Measurements from ENCODE around the gene CDR2.

CDR2 gene

GRCh38 chr16:22324787-22325597 is 49.4 kb downstream of the CDR2 start:
- DNase-seq (ENCODE audit: low read depth), result no peak

DNA sequence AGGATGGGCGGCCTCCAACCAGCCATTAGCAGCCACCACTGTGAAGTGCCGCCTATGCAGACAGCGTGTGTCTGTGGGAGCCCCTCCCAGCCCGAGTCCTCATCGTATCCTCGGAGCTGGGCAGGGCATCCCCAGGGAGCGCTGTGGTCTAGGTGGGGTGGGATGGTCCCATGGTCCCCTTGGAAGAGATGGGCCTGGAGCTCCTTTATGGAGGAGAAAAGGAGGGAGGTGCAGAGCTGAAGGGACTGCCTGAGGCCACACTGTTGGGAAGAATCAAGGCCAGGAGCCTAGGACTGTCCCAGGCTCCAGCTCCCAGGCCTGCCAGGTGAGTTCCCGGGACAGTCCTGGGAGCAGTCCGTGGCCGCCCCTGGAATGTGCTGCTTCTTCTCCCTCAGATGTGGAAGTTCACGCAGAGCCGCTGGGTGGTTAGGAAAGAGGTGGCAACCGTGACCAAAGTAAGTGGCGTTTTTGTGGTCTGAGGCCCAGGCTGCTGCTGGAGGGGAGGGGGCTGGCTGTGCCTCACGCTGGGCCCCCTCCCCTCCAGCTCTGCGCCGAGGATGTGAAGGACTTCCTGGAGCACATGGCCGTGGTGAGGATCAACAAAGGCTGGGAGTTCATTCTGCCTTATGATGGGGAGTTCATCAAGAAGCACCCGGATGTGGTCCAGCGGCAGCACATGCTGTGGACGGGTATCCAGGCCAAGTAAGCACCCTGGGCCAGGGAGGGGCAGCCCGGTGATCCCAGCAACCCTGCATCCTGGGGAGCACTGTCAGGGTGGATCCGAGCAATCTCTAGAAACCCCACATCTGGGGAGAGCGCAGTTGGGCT is 50.2 kb downstream of the CDR2 start:
- no peak for DNase-seq (ENCODE audit: low read depth)

DNA sequence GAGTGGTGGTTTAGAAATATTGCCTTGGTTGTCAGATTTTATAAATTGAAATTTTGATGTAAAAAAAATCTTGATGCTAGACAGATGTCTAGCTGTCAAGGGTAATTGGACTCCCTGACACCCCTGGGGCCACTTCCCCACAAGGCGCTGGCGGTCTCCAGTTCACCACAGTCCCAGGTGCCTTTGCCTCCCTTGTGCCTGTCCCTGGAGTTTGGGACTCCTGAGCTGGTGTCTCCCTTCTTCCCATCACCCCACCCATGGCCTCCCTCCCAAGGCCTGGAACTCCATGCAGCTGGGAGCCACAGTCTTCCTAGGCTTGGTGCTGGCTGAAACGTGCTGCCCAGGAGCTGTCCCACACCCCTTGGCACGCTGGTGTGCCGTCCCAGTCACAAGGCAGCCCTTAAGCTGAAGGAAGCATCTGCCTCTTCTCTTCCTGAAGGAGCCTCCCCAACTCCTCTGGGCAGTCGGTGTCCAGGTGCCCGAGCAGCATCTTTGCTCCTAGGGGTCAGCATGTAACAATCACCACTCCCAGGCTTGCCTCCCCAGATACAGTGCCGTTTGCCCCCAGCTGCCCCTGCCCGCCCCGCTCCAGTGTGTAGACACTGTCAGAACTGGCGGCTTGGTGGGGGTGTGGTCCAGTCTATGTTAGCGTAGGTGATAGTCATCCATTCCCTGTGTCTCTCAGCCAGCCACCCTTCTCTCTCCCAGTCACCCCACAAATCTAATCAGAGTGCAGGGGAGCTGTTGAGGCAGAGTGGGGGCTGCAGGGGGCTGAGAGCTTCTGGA is 51.1 kb downstream of the CDR2 start:
- no peak for DNase-seq (ENCODE audit: low read depth)

GRCh38 chr16:22322741-22323140 is 51.7 kb downstream of the CDR2 start:
- no peak for DNase-seq (ENCODE audit: low read depth)

GRCh38 chr16:22322021-22322471 is 52.4 kb downstream of the CDR2 start:
- no peak for DNase-seq (ENCODE audit: low read depth)

DNA sequence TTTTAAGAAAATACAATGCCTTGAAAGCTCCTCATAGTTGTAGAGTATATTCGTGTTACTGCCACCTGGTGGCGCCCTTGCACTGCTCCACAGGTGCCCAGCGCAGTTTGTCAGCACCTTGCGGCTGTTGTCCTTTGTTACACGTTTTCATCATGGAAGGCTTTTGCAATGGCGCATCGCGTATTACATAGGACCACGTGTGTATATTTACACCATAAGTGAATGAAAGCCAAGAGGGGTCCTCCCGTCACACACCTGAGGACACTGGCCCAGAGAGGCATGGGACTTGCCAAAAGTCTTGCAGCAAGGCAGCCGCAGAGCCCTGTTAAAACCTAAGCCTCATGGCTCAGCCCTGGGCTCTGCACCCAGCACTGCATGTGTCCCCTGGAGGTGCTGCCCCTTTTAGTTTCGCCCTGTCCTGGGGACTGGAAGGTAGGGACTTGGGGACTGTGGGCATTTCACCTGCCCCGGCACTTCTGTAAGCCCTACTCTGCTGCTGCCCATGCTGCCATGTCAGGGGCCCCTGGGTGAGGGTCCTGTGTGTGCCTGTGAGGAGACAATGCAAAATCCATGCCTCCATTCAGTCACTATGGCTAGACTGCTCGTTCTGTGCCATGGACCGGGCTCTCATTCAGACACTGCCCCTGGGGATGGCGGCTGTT is 52.9 kb downstream of the CDR2 start:
- peak; percentile 77 for DNase-seq (ENCODE audit: low read depth)

- no peak for DNase-seq (ENCODE audit: low read depth)
Observed at GRCh38 chr16:22320572-22321339, 53.7 kb downstream of the CDR2 start.

DNA sequence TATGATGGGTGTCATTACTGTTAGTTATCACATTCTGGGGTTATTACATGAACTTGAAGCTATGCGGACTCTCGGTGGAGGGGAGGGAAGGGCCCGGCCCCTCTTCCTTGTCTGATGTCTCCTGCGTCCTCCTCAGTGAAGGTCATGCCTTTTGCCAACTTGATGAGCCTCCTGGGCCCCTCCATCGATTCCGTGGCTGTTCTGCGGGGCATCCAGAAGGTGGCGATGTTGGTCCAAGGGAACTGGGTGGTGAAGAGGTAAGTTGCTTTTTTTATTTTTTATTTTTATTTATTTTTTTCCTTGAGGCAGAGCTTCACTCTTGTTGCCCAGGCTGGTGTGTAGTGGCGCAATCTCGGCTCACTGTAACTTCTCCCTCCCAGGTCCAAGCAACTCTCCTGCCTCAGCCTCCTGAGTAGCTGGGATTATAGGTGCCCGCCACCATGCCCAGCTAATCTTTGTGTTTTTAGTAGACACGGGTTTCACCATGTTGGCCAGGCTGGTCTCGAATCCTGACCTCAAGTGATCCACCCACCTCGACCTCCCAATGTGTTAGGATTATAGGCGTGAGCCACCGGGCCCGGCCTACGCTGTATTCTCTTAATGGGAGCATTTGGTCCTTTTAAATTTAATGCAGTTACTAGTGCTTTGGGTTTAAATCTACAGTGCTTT is 55.6 kb downstream of the CDR2 start:
- peak; percentile 38 for DNase-seq (ENCODE audit: low read depth)

DNA sequence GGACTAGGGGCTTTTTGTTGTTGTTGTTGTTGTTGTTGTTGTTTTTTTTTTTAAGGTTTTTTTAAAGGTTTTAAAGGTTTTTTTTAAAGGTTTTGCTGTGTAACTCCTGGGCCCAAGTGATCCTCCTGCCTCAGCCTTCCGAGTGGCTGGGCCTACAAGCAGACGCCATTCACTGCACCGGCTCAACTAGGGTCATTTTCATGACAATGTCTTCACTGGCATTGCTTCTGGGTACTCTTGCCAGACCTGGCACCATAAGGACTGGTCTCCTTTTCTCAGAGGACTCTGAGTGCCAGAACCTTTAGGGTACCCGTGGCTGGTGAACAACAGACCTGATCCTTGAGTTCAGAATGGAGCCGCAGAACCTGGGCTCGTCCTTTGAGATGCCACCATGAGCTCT is 56.8 kb downstream of the CDR2 start:
- no peak for DNase-seq (ENCODE audit: low read depth)

- no peak for DNase-seq (ENCODE audit: low read depth)
Observed at GRCh38 chr16:22317001-22317530, 57.4 kb downstream of the CDR2 start.

- DNase-seq (ENCODE audit: low read depth), result no peak
Observed at GRCh38 chr16:22316411-22316811, 58.0 kb downstream of the CDR2 start.

GRCh38 chr16:22315979-22316378 is 58.4 kb downstream of the CDR2 start:
- DNase-seq (ENCODE audit: low read depth), result no peak

DNA sequence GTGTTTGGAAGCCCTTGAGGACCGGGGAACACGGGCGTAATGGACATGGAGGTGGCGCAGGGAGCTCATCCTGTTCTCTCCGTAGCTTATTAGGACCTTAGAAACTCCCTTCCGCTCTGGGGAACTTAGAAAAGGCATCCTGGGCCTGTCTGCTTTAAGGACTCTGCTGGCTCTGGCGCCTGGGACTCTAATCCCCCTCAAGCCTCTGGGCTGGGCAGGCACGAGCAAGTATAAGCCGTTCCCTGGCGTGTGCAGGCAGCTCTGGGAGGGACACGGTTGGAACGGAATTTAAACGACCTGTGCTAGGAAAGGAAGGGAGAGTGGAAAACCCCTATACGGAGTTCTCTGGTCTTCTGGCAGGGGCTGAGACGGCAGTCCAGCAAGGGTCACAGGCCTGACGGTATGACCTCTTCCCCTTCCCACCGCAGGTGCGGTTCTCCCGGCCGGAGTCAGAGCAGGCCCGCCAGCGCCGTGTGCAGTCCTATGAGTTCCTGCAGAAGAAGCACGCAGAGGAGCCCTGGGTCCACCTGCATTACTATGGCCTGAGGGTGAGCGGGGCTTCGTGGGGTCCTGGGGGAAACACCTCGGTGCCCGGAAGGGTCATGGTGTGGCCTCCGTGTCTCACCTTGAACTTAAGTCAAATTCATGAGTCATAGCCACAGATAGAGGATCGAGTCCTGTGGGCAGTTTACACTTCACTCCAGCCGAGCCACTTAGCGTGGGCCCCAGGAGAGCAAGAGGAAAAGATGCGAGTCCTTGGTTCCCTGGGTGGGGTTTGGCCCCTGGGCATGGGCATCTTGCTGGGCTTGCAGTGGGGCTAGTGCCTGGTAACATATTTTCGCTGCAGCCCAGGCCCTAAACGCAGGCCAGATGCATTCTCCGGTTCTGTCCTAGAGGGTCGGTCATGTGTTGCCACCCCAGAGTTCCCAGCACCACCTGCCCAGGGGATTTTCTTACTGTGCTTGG is 59.5 kb downstream of the CDR2 start:
- DNase-seq (ENCODE audit: low read depth), result no peak

DNA sequence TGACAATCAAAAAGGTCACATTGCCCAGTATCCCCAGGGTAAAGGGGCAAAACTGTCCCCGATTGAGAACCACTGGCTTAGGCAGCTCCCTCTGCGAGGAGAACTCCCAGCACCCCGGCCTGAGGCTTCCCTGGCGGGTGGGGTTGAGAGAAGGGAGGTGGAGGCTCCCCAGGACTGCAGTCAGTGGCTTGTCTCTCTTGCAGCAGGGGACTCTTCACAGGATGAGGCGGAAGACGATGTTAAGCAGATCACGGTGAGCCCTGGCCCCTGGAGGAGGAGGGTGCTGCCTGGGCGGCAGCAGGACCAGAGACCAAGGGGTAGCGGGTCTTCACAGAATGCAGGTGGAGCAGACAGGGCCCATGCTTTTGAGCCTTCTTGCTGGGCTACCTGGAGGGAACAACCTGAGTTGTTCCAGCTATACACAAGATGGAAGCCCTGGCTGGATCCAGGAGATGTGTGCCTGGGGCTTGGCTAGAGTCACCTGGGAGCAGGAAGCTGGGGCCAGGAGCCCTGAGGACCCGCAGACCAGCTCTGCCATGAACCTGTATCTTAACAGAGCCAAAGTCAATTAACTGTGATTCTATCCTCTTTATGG is 60.4 kb downstream of the CDR2 start:
- DNase-seq (ENCODE audit: low read depth), result no peak

GRCh38 chr16:22312897-22313781 is 61.3 kb downstream of the CDR2 start:
- DNase-seq (ENCODE audit: low read depth), result no peak

DNA sequence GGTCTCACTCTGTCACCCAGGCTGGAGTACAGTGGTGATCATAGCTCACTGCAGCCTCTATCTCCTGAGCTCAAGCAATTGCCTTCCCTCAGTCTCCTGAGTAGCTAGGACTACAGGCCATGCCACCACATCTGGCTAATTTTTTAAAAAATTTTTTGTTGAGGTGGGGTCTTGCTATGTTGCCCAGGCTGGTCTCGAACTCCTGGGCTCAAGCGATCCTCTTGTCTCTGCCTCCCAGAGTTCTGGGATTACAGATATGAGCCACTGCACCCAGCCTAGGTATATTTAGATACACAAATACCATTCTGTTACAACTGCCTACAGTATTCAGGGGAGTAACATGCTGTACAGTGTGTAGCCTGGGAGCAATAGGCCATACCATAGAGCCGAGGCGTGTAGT is 62.9 kb downstream of the CDR2 start:
- no peak for DNase-seq (ENCODE audit: low read depth)

DNA sequence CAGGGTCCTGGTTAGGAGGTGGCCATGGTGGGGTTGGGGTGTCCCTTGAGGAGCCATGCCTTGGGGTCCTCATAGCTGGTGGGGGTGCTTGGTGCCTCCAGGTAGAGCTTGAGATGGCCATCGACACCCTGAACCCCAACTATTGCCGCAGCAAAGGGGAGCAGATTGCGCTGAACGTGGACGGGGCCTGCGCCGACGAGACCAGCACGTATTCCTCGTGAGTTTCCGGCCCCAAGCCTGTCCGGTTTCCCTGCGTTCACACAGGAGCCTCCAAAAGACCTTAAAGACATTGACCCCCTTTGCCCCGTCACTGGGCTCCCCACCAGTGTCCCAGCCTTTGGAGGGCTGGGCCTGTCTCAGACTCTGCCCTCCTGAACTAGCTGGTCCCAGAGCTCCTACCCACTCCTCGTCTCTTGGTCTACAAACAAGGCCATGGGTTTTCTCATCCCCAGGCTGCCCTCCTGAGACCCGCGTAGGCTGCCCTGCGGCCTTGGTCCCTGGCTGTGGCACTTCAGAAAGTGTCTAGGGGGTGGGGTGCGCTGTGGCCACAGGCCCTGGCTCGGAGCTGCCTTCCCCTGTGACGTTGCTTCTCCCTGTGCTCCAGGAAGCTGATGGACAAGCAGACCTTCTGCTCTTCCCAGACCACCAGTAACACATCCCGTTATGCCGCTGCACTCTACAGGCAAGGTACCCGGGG is 65.4 kb downstream of the CDR2 start:
- DNase-seq (ENCODE audit: low read depth), result no peak
